Endometrial microvascular endothelial cells (primary cell): Measurements from ENCODE around the gene GJA9. TPM values are rescaled to one million over a fixed set of nuclear protein-coding genes. Genes with fewer than 3 reads are reported as not detected.
"Not testable (repeated sequence)": the region's sequence is repeated elsewhere in the genome, so short reads cannot be mapped to it uniquely, and the experiment has no call there.

Experiments
- in situ Hi-C: cut with HindIII; loops from 2 replicates; pipeline ENCODE4 v1.10.0; 2017; ENCODE audit warnings: low sequenced_read_pairs, low pct_unique_long_range_greater_than_20kb; ENCODE audit errors: inconsistent ontology term
- total RNA-seq: library from RNA; depleted of rRNA; stranded (reverse); fragments of >200 nt; gene quantifications from one replicate; pipeline ENCODE4 v1.2.3, GENCODE V29; 2015; ENCODE audit errors: inconsistent ontology term

The GJA9 gene
- total RNA-seq, 1 donor from 2014 or later = not detected

- in situ Hi-C loops = not testable (repeated sequence)
These were observed 45.1 kb downstream of the GJA9 start for GRCh38 chr1:38836316-38836715.

- in situ Hi-C loops = no loop called here
These were observed 46.2 kb downstream of the GJA9 start for GRCh38 chr1:38834937-38835827.

- in situ Hi-C loops = no loop called here
These were observed 47.1 kb downstream of the GJA9 start for GRCh38 chr1:38834221-38834782.

- in situ Hi-C loops = no loop called here
These were observed 48.2 kb downstream of the GJA9 start for GRCh38 chr1:38833146-38833545.

GRCh38 chr1:38832370-38832734 lies 49.0 kb downstream of the GJA9 start:
- in situ Hi-C loops = no loop called here

GRCh38 chr1:38831731-38832369 lies 49.5 kb downstream of the GJA9 start:
- in situ Hi-C loops = no loop called here

- in situ Hi-C loops = no loop called here
These were observed 52.0 kb downstream of the GJA9 start for GRCh38 chr1:38829368-38829767.

GRCh38 chr1:38827318-38827717 lies 54.1 kb downstream of the GJA9 start:
- in situ Hi-C loops = no loop called here

- in situ Hi-C loops = no loop called here
These were observed 54.5 kb downstream of the GJA9 start for GRCh38 chr1:38826886-38827285.

GRCh38 chr1:38826262-38826661 lies 55.1 kb downstream of the GJA9 start:
- in situ Hi-C loops = no loop called here

Other genes starting within 250 kb of the GJA9 start
- 20.5 TPM for gene RRAGC, start 21.8 kb downstream of the GJA9 start, total RNA-seq
- gene MYCBP, start 8.2 kb downstream of the GJA9 start, total RNA-seq = 23.0 TPM
- not detected for gene RHBDL2, start 60.2 kb upstream of the GJA9 start, total RNA-seq
- gene AKIRIN1, start 109.7 kb upstream of the GJA9 start, total RNA-seq = 45.0 TPM
- gene NDUFS5, start 144.8 kb upstream of the GJA9 start, total RNA-seq = 487 TPM